Trophoblast cell (in vitro differentiated cells and primary cell): ENCODE results near the gene ST3GAL5.
A peak's percentile ranks its signal among the peaks of the same experiment; 100 is the strongest.

Source experiments
- DNase-seq, 2 donors: peaks; one replicate each; pipeline ENCODE4 v3.0.0-alpha.2; 2016
- H2AFZ ChIP-seq: 2 replicates; pipeline ENCODE4 v1.6.1; 2013; ENCODE audit warnings: low read length, moderate library complexity, mild to moderate bottlenecking; ENCODE audit not compliant: insufficient read depth, poor library complexity
- H2AK5ac ChIP-seq: 2 replicates; pipeline ENCODE4 v1.6.1; 2013; ENCODE audit warnings: mild to moderate bottlenecking, low read length
- H2BK120ac ChIP-seq: 2 replicates; pipeline ENCODE4 v1.6.1; 2013; ENCODE audit warnings: low read length, mild to moderate bottlenecking, moderate library complexity; ENCODE audit not compliant: insufficient read depth, poor library complexity
- H2BK12ac ChIP-seq: 2 replicates; pipeline ENCODE4 v1.6.1; 2013; ENCODE audit warnings: mild to moderate bottlenecking, low read length, moderate library complexity
- H2BK5ac ChIP-seq: 2 replicates; pipeline ENCODE4 v1.6.1; 2013; ENCODE audit warnings: low read length, low read depth, moderate library complexity, mild to moderate bottlenecking; ENCODE audit not compliant: poor library complexity
- H3K14ac ChIP-seq: 2 replicates; pipeline ENCODE4 v1.6.1; 2013; ENCODE audit warnings: mild to moderate bottlenecking, low read length
- H3K18ac ChIP-seq: 2 replicates; pipeline ENCODE4 v1.6.1; 2013; ENCODE audit warnings: mild to moderate bottlenecking, low read length
- H3K23ac ChIP-seq: 2 replicates; pipeline ENCODE4 v1.6.1; 2013; ENCODE audit warnings: low read length
- H3K27ac ChIP-seq: 2 replicates; pipeline ENCODE4 v1.5.1; 2013; ENCODE audit warnings: low read depth, mild to moderate bottlenecking, inconsistent platforms, low read length, moderate library complexity
- H3K27me3 ChIP-seq: 2 replicates; pipeline ENCODE4 v1.6.1; 2013; ENCODE audit warnings: inconsistent platforms, mild to moderate bottlenecking, low read length, moderate library complexity; ENCODE audit not compliant: insufficient read depth
- H3K36me3 ChIP-seq, 2 experiments: 1 replicate in 1 of 2; 2 replicates in 1 of 2; pipeline ENCODE4 v1.6.1; 2013; ENCODE audit warnings: low read length in 2 of 2, mild to moderate bottlenecking in 2 of 2, moderate library complexity in 1 of 2; ENCODE audit not compliant: insufficient read depth in 2 of 2, control insufficient read depth in 1 of 2
- H3K4ac ChIP-seq: 2 replicates; pipeline ENCODE4 v1.6.1; 2013; ENCODE audit warnings: low read depth, mild to moderate bottlenecking, low read length, moderate library complexity
- H3K4me1 ChIP-seq, 2 experiments: 1 replicate in 1 of 2; 2 replicates in 1 of 2; pipeline ENCODE4 v1.6.1; 2013; ENCODE audit warnings: low read length in 2 of 2, mild to moderate bottlenecking in 2 of 2, moderate library complexity in 1 of 2; ENCODE audit not compliant: insufficient read depth in 2 of 2, control insufficient read depth in 1 of 2
- H3K4me2 ChIP-seq: 2 replicates; pipeline ENCODE4 v1.6.1; 2013; ENCODE audit warnings: inconsistent platforms, mild to moderate bottlenecking, low read length, moderate library complexity
- H3K4me3 ChIP-seq: 2 replicates; pipeline ENCODE4 v1.5.1; 2013; ENCODE audit warnings: mild to moderate bottlenecking, low read depth, low read length, inconsistent platforms
- H3K79me1 ChIP-seq: one replicate; pipeline ENCODE4 v1.6.1; 2013; ENCODE audit warnings: low read length
- H3K79me2 ChIP-seq: 2 replicates; pipeline ENCODE4 v1.6.1; 2013; ENCODE audit warnings: low read length, mild to moderate bottlenecking; ENCODE audit not compliant: control insufficient read depth, insufficient read depth, poor library complexity
- H3K9ac ChIP-seq: 2 replicates; pipeline ENCODE4 v1.6.1; 2013; ENCODE audit warnings: mild to moderate bottlenecking, low read length
- H3K9me3 ChIP-seq: 2 replicates; pipeline ENCODE4 v1.6.1; 2013; ENCODE audit warnings: low read depth, mild to moderate bottlenecking, control low read depth, inconsistent platforms, low read length; ENCODE audit not compliant: insufficient read depth
- H4K12ac ChIP-seq: 2 replicates; pipeline ENCODE4 v1.6.1; 2013; ENCODE audit warnings: low read depth, mild to moderate bottlenecking, low read length, moderate library complexity
- H4K8ac ChIP-seq: 2 replicates; pipeline ENCODE4 v1.6.1; 2013; ENCODE audit warnings: low read depth, mild to moderate bottlenecking, low read length, moderate library complexity
- H4K91ac ChIP-seq: one replicate; pipeline ENCODE4 v1.6.1; 2013; ENCODE audit warnings: low read depth, mild to moderate bottlenecking, low read length, moderate library complexity
- WGBS: extraction: QIAGEN DNeasy Blood & Tissue Kit; methylation state at CpG from one replicate; pipeline ENCODE4 v1.1.7; 2013; ENCODE audit warnings: missing lambda C conversion rate; ENCODE audit not compliant: insufficient read length, insufficient coverage; ENCODE audit errors: extremely low coverage; 5-methylcytosine and 5-hydroxymethylcytosine counted together

The ST3GAL5 gene

GRCh38 chr2:85800586-85800985, 88.2 kb downstream of the ST3GAL5 start:
- H3K4me1 ChIP-seq: no peaks in the 10 kb centered on the region
- no peak overlapping the region for H3K14ac ChIP-seq
- no peak overlapping the region for H4K91ac ChIP-seq
- H2BK5ac ChIP-seq: no peak overlapping the region
- H2BK120ac ChIP-seq: no peak overlapping the region
- H3K4me3 ChIP-seq: no peak overlapping the region
- no peak overlapping the region for H2AK5ac ChIP-seq
- H3K9ac ChIP-seq: no peak overlapping the region
- DNase-seq: no peak
- no peaks in the 10 kb centered on the region for H3K27me3 ChIP-seq
- H3K79me1 ChIP-seq: no peaks in the 10 kb centered on the region
- H3K18ac ChIP-seq: no peak overlapping the region
- no peak overlapping the region for H4K8ac ChIP-seq
- no peak overlapping the region for H3K23ac ChIP-seq
- no peak overlapping the region for H3K4me2 ChIP-seq
- no peak overlapping the region for H3K27ac ChIP-seq
- no CpG with 5 or more reads among the region's 3 CpGs for WGBS
- no peak overlapping the region for H4K12ac ChIP-seq
- H3K9me3 ChIP-seq: no peaks in the 10 kb centered on the region
- no peak overlapping the region for H2BK12ac ChIP-seq
- H3K36me3 ChIP-seq: no peaks in the 10 kb centered on the region
- H2AFZ ChIP-seq: no peak overlapping the region
- H3K79me2 ChIP-seq: no peaks in the 10 kb centered on the region
- H3K4ac ChIP-seq: no peak overlapping the region

GRCh38 chr2:85799215-85799956, 89.4 kb downstream of the ST3GAL5 start:
- Histone ChIP-seq H3K4ac (no peak overlapping the region), H3K27me3 (no peaks in the 10 kb centered on the region), H3K4me3 (no peak overlapping the region), H2AFZ (no peak overlapping the region), H3K14ac (no peak overlapping the region), H3K23ac (no peak overlapping the region), H4K8ac (no peak overlapping the region), H2BK120ac (no peak overlapping the region), H3K9me3 (no peaks in the 10 kb centered on the region), H2AK5ac (no peak overlapping the region), H2BK12ac (no peak overlapping the region), H3K4me2 (no peak overlapping the region), H3K79me1 (no peaks in the 10 kb centered on the region), H3K9ac (no peak overlapping the region), H3K36me3 (no peaks in the 10 kb centered on the region), H2BK5ac (no peak overlapping the region), H4K12ac (no peak overlapping the region), H3K18ac (no peak overlapping the region), H3K79me2 (no peaks in the 10 kb centered on the region), H3K27ac (no peak overlapping the region), H4K91ac (no peak overlapping the region), H3K4me1 (no peaks in the 10 kb centered on the region)
- WGBS: no CpG with 5 or more reads among the region's 11 CpGs
- DNase-seq: peak in 1 of 2 donors; percentile 41

- Histone ChIP-seq H2BK5ac (no peak overlapping the region), H2AFZ (no peak overlapping the region), H2AK5ac (no peak overlapping the region), H3K18ac (no peak overlapping the region), H3K4ac (no peak overlapping the region), H3K23ac (no peak overlapping the region), H4K91ac (no peak overlapping the region), H3K4me1 (peaks cover 2% of the 10 kb centered on the region in 2 experiments), H2BK12ac (no peak overlapping the region), H3K36me3 (no peaks in the 10 kb centered on the region), H3K79me2 (no peaks in the 10 kb centered on the region), H3K79me1 (no peaks in the 10 kb centered on the region), H3K9ac (no peak overlapping the region), H3K4me3 (no peak overlapping the region), H3K27me3 (no peaks in the 10 kb centered on the region), H2BK120ac (no peak overlapping the region), H3K9me3 (no peaks in the 10 kb centered on the region), H3K4me2 (no peak overlapping the region), H4K8ac (no peak overlapping the region), H3K14ac (no peak overlapping the region), H3K27ac (no peak overlapping the region), H4K12ac (no peak overlapping the region)
- DNase-seq: peak in 1 of 2 donors; percentile 29
- no CpG with 5 or more reads among the region's 6 CpGs for WGBS
These were observed 90.9 kb downstream of the ST3GAL5 start for GRCh38 chr2:85797921-85798320.

GRCh38 chr2:85797263-85797660, 91.5 kb downstream of the ST3GAL5 start:
- H3K4me1 ChIP-seq: peaks cover 4% of the 10 kb centered on the region in 2 experiments
- no peak overlapping the region for H3K9ac ChIP-seq
- H3K4me3 ChIP-seq: no peak overlapping the region
- no peak overlapping the region for H4K8ac ChIP-seq
- H3K14ac ChIP-seq: no peak overlapping the region
- no peaks in the 10 kb centered on the region for H3K79me1 ChIP-seq
- H3K79me2 ChIP-seq: no peaks in the 10 kb centered on the region
- H3K9me3 ChIP-seq: no peaks in the 10 kb centered on the region
- H3K4me2 ChIP-seq: no peak overlapping the region
- no peak overlapping the region for H2BK120ac ChIP-seq
- H3K27ac ChIP-seq: no peak overlapping the region
- no peak overlapping the region for H3K23ac ChIP-seq
- no peak overlapping the region for H3K4ac ChIP-seq
- H2AK5ac ChIP-seq: no peak overlapping the region
- H2AFZ ChIP-seq: no peak overlapping the region
- H4K91ac ChIP-seq: no peak overlapping the region
- no peak for DNase-seq
- H3K18ac ChIP-seq: no peak overlapping the region
- no peak overlapping the region for H4K12ac ChIP-seq
- no peak overlapping the region for H2BK5ac ChIP-seq
- H3K36me3 ChIP-seq: no peaks in the 10 kb centered on the region
- no peak overlapping the region for H2BK12ac ChIP-seq
- H3K27me3 ChIP-seq: no peaks in the 10 kb centered on the region
- no CpG with 5 or more reads among the region's 13 CpGs for WGBS
